ENCODE data around the gene STXBP5. TPM values are rescaled to one million over a fixed set of nuclear protein-coding genes. Genes with fewer than 3 reads are reported as not detected.
A peak's percentile ranks its signal among the peaks of the same experiment; 100 is the strongest.

The STXBP5 gene
- total and polyA plus RNA-seq, 9 of the 15 experiments (the other 6 are each of a cell fraction or from before 2014, with no cell fraction given), result 23.3 to 172 (median 71.5) TPM

- Histone ChIP-seq H4K20me1 (replicated peaks; ENCODE audit: control insufficient read depth, insufficient read depth, low read length) (no peaks in the 10 kb centered on the region), H3K9me1 (ENCODE audit: control insufficient read depth, insufficient read depth, low read length) (no peaks in the 10 kb centered on the region), H3K27ac (ENCODE audit: extremely low read depth, low read depth, low read length) (peak overlapping the region; percentile 79), H3K4me3 (no peak overlapping the region), H3K9me3 (replicated peaks; ENCODE audit: control insufficient read depth, insufficient read depth, low read depth, low read length) (peaks cover 6% of the 10 kb centered on the region), H2AFZ (ENCODE audit: low read depth, low read length) (peak overlapping the region; percentile 83; the same call in 1 of the 2 replicates), H3K4me2 (ENCODE audit: insufficient read depth, low read length) (no peak overlapping the region), H3K4me1 (replicated peaks in 1 of 2; ENCODE audit: control insufficient read depth in 2 of 2, insufficient read depth in 2 of 2, low read length in 2 of 2) (peaks cover 6 to 29% of the 10 kb centered on the region in 2 experiments), H3K36me3 (ENCODE audit: control insufficient read depth, insufficient read depth, low read length) (peaks cover 16% of the 10 kb centered on the region), H3K79me2 (ENCODE audit: control insufficient read depth, insufficient read depth, low read length) (no peaks in the 10 kb centered on the region), H3K9ac (ENCODE audit: insufficient read depth in 1 of 2, low read depth in 2 of 2, low read length in 2 of 2) (peak overlapping the region in 1 of 2 experiments; percentile 16; a peak in 1 of 4 replicates), H3K27me3 (ENCODE audit: control insufficient read depth in 2 of 2, insufficient read depth in 2 of 2, low read length in 2 of 2) (no peaks in the 10 kb centered on the region)
- WGBS (ENCODE audit: insufficient coverage, low coverage, missing lambda C conversion rate), result 3% methylated on average over 2 of the region's 2 CpGs
- DNase-seq (ENCODE audit: extremely low read depth in 1 of 4, low spot score in 3 of 4), result peak; percentile 68 to 92 (median 78)
- FAIRE-seq, result peak; percentile 89
- ChIA-PET CTCF (ENCODE audit: low intra/inter-chr PET ratio) (no interaction called here), POLR2A (interaction anchor here (0.7 to 1.8 kb wide), 6 partner anchors 13 to 286 kb away, joined by 3 to 7 read pairs (median 3); no protein-coding TSS in a partner anchor)
- no TSS peak for BruUV-seq (replicated peaks)
- in situ Hi-C loops (cut with MboI) (no loop called here), intact Hi-C loops (cut with micrococcal nuclease) (loop anchor here (1.0 to 2.0 kb wide), 2 partner anchors 39 to 280 kb away; no protein-coding TSS in a partner anchor)
- ATAC-seq, result peak; percentile 84
- TF ChIP-seq GABPA (tag; conservative IDR thresholded peaks at IDR 0.05; ENCODE audit: low read depth), result peak; percentile 64
- TF ChIP-seq KDM5B (IDR thresholded peaks at IDR 0.05; ENCODE audit: insufficient replicate concordance, low read depth, low read length), result no peak
- TF ChIP-seq MCM3 (IDR thresholded peaks at IDR 0.05), result no peak
- TF ChIP-seq ZNF584 (CRISPR knock-in tag; IDR thresholded peaks at IDR 0.05; ENCODE audit: low read depth), result no peak
- TF ChIP-seq, protein P1, sequence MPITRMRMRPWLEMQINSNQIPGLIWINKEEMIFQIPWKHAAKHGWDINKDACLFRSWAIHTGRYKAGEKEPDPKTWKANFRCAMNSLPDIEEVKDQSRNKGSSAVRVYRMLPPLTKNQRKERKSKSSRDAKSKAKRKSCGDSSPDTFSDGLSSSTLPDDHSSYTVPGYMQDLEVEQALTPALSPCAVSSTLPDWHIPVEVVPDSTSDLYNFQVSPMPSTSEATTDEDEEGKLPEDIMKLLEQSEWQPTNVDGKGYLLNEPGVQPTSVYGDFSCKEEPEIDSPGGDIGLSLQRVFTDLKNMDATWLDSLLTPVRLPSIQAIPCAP (CRISPR knock-in tag; IDR thresholded peaks at IDR 0.05; ENCODE audit: borderline replicate concordance), result no peak
- no peak for TF ChIP-seq MAFK (IDR thresholded peaks at IDR 0.05; ENCODE audit: low read length)
- TF ChIP-seq SMAD1 (IDR thresholded peaks at IDR 0.05; ENCODE audit: low read depth, low read length, partially characterized antibody), result no peak
- TF ChIP-seq ERF (CRISPR knock-in tag; IDR thresholded peaks at IDR 0.05), result no peak
- TF ChIP-seq ZNF175 (CRISPR knock-in tag; IDR thresholded peaks at IDR 0.05; ENCODE audit: low read depth), result peak; percentile 75; the same call in 1 of the 2 replicates
- TF ChIP-seq, protein P2, sequence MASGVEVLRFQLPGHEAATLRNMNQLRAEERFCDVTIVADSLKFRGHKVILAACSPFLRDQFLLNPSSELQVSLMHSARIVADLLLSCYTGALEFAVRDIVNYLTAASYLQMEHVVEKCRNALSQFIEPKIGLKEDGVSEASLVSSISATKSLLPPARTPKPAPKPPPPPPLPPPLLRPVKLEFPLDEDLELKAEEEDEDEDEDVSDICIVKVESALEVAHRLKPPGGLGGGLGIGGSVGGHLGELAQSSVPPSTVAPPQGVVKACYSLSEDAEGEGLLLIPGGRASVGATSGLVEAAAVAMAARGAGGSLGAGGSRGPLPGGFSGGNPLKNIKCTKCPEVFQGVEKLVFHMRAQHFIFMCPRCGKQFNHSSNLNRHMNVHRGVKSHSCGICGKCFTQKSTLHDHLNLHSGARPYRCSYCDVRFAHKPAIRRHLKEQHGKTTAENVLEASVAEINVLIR (CRISPR knock-in tag; IDR thresholded peaks at IDR 0.05), result 0 out of 2 replicates have a peak, but pooled peaks have one; percentile 15
- TF ChIP-seq, protein P3, sequence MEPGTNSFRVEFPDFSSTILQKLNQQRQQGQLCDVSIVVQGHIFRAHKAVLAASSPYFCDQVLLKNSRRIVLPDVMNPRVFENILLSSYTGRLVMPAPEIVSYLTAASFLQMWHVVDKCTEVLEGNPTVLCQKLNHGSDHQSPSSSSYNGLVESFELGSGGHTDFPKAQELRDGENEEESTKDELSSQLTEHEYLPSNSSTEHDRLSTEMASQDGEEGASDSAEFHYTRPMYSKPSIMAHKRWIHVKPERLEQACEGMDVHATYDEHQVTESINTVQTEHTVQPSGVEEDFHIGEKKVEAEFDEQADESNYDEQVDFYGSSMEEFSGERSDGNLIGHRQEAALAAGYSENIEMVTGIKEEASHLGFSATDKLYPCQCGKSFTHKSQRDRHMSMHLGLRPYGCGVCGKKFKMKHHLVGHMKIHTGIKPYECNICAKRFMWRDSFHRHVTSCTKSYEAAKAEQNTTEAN (CRISPR knock-in tag; IDR thresholded peaks at IDR 0.05), result no peak
- no peak; the same call in none of the 2 replicates for TF ChIP-seq ZNF644 (tag; IDR thresholded peaks at IDR 0.05; ENCODE audit: low read depth)
- TF ChIP-seq KDM1A (IDR thresholded peaks at IDR 0.05), result peak; percentile 96 to 97
- TF ChIP-seq POLR2AphosphoS5 (IDR thresholded peaks at IDR 0.05; ENCODE audit: control insufficient read depth, insufficient read depth, low read depth, low read length), result peak; percentile 75; the same call in 1 of the 2 replicates
- no peak for TF ChIP-seq RUNX1 (IDR thresholded peaks at IDR 0.05; ENCODE audit: low read depth)
- TF ChIP-seq, protein P4, sequence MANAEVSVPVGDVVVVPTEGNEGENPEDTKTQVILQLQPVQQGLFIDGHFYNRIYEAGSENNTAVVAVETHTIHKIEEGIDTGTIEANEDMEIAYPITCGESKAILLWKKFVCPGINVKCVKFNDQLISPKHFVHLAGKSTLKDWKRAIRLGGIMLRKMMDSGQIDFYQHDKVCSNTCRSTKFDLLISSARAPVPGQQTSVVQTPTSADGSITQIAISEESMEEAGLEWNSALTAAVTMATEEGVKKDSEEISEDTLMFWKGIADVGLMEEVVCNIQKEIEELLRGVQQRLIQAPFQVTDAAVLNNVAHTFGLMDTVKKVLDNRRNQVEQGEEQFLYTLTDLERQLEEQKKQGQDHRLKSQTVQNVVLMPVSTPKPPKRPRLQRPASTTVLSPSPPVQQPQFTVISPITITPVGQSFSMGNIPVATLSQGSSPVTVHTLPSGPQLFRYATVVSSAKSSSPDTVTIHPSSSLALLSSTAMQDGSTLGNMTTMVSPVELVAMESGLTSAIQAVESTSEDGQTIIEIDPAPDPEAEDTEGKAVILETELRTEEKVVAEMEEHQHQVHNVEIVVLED (CRISPR knock-in tag; IDR thresholded peaks at IDR 0.05), result no peak
- TF ChIP-seq EZH2 (IDR thresholded peaks at IDR 0.05; ENCODE audit: borderline replicate concordance, low read depth, low read length), result no peak
Observed at GRCh38 chr6:147166360-147166944, 37.8 kb upstream of the STXBP5 start.

Data from K562 (cell line).